PC-9 (cell line): ENCODE measurements around the gene TAL2. TPM values are rescaled to one million over a fixed set of nuclear protein-coding genes. Genes with fewer than 3 reads are reported as not detected.

Experiments used
- BruUV-seq: library from RNA; stranded (reverse); fragments of 400-500 nt; replicated peaks from 2 replicates; lab custom pipeline; 2021; lab: Mats Ljungman, UMichigan
- CTCF ChIA-PET: fragments of 300-600 bp; sonication (Branson Sonifier 250); formaldehyde crosslinking; loops from one replicate; lab custom pipeline; 2022; ENCODE audit warnings: antibody characterized with exemption; lab: Charles Lee
- POLR2A ChIA-PET: fragments of 300-600 bp; sonication (Branson Sonifier 250); formaldehyde crosslinking; loops from one replicate; lab custom pipeline; 2022; ENCODE audit warnings: antibody characterized with exemption; ENCODE audit not compliant: unreplicated experiment; lab: Charles Lee
- DNase-seq, 2 experiments: peaks; one replicate each; pipeline versions ENCODE4 v3.0.0 to v3.0.0-alpha.2; 2015 to 2022; ENCODE audit warnings: mixed read lengths in 1 of 2
- H2AFZ ChIP-seq: fragments of 200-600 bp; sonication (generic); 2 replicates; pipeline ENCODE4 v1.8.1; 2017; ENCODE audit warnings: antibody characterized with exemption
- H3F3A ChIP-seq: fragments of 200-600 bp; sonication (generic); 2 replicates; pipeline ENCODE4 v1.8.1; 2017; ENCODE audit warnings: antibody characterized with exemption, mild to moderate bottlenecking, low read depth; ENCODE audit not compliant: insufficient read depth
- H3K27ac ChIP-seq: fragments of 200-600 bp; sonication (generic); 2 replicates; pipeline ENCODE4 v1.6.1; 2016; ENCODE audit warnings: mixed run types
- H3K27me3 ChIP-seq: fragments of 200-600 bp; sonication (generic); 2 replicates; pipeline ENCODE4 v1.6.1; 2016; ENCODE audit warnings: low read depth, mixed run types; ENCODE audit not compliant: insufficient read depth
- H3K36me3 ChIP-seq: fragments of 200-600 bp; sonication (generic); 2 replicates; pipeline ENCODE4 v1.6.1; 2016; ENCODE audit warnings: low read depth, mixed run types
- H3K4me1 ChIP-seq: fragments of 200-600 bp; sonication (generic); replicated peaks from 2 replicates; pipeline ENCODE4 v1.6.1; 2016; ENCODE audit warnings: mixed run types; ENCODE audit not compliant: insufficient read depth
- H3K4me2 ChIP-seq: fragments of 200-600 bp; sonication (generic); 2 replicates; pipeline ENCODE4 v1.6.1; 2017; ENCODE audit warnings: mixed run types
- H3K4me3 ChIP-seq: fragments of 200-600 bp; sonication (generic); 2 replicates; pipeline ENCODE4 v1.6.1; 2016; ENCODE audit warnings: mixed run types
- H3K79me2 ChIP-seq: fragments of 200-600 bp; sonication (generic); 2 replicates; pipeline ENCODE4 v1.6.1; 2017; ENCODE audit warnings: low read depth, mixed run types
- H3K9me2 ChIP-seq: fragments of 200-600 bp; sonication (generic); 2 replicates; pipeline ENCODE4 v1.8.1; 2017; ENCODE audit warnings: mild to moderate bottlenecking; ENCODE audit not compliant: insufficient read depth
- H3K9me3 ChIP-seq: fragments of 200-600 bp; sonication (generic); 2 replicates; pipeline ENCODE4 v1.8.1; 2016; ENCODE audit warnings: low read depth; ENCODE audit not compliant: insufficient read depth
- H4K20me1 ChIP-seq: fragments of 200-600 bp; sonication (generic); 2 replicates; pipeline ENCODE4 v1.8.1; 2017; ENCODE audit not compliant: insufficient read depth
- EZH2 ChIP-seq: fragments of 200-600 bp; sonication (generic); IDR thresholded peaks from 2 replicates; pipeline ENCODE4 v1.8.0; 2017; ENCODE audit warnings: antibody characterized with exemption, low read depth
- intact Hi-C: fragments of 100-400 bp; cut with micrococcal nuclease; formaldehyde crosslinking; loops from one replicate; pipeline ENCODE4 v1.10.0; 2022; ENCODE audit not compliant: unreplicated experiment
- total RNA-seq: library from RNA; stranded (reverse); gene quantifications from 2 replicates; pipeline ENCODE4 v1.2.3, GENCODE V29; 2021
- TF ChIP-seq, protein P1 (sequence below): fragments of 200-600 bp; sonication (generic); conservative IDR thresholded peaks from 2 replicates; pipeline ENCODE4 v1.6.1; 2017; ENCODE audit warnings: mixed run types, antibody characterized with exemption, mild to moderate bottlenecking, moderate library complexity

The TAL2 gene
- total RNA-seq, 1 experiment from 2014 or later = not detected

DNA sequence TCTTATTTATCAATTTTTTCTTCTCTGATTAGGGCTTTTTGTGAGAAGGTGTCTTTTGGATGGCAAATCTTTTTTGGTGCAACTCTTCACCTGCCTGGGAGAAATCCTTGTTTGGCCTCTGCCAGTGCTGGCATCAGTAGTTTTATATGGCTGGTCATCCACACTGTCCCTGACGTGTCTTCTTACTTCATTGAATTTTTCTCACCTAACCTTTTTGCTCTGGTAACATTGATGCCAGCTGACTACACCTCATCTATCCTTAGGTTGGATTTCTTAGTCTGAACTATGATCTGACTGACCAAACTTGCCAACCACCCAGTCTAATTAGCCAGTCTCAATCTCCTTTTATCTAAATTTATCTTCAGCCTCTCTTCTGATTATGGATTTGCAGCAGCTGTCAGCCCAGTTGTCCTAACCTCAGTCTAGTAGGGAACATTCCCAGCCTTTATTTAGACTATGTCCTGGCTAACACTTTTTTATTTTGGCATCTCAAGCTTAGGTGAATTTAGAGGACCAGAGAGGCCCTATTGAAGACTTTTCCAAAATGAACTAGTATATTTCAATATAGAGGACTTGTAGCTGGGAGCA lies 21.5 kb downstream of the TAL2 start:
- POLR2A ChIA-PET = no interaction called here
- no TSS peak for BruUV-seq
- H3K79me2 ChIP-seq = no peaks in the 10 kb centered on the region
- H3K9me2 ChIP-seq = no peaks in the 10 kb centered on the region
- no peak overlapping the region for H3K27ac ChIP-seq
- H3K36me3 ChIP-seq = no peaks in the 10 kb centered on the region
- no peaks in the 10 kb centered on the region for H3K9me3 ChIP-seq
- TF ChIP-seq, protein P1, sequence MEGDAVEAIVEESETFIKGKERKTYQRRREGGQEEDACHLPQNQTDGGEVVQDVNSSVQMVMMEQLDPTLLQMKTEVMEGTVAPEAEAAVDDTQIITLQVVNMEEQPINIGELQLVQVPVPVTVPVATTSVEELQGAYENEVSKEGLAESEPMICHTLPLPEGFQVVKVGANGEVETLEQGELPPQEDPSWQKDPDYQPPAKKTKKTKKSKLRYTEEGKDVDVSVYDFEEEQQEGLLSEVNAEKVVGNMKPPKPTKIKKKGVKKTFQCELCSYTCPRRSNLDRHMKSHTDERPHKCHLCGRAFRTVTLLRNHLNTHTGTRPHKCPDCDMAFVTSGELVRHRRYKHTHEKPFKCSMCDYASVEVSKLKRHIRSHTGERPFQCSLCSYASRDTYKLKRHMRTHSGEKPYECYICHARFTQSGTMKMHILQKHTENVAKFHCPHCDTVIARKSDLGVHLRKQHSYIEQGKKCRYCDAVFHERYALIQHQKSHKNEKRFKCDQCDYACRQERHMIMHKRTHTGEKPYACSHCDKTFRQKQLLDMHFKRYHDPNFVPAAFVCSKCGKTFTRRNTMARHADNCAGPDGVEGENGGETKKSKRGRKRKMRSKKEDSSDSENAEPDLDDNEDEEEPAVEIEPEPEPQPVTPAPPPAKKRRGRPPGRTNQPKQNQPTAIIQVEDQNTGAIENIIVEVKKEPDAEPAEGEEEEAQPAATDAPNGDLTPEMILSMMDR = no peak
- no peak for TF ChIP-seq EZH2
- H3F3A ChIP-seq = no peaks in the 10 kb centered on the region
- H3K4me1 ChIP-seq = no peaks in the 10 kb centered on the region
- DNase-seq = no peak
- H3K4me3 ChIP-seq = no peak overlapping the region
- H3K4me2 ChIP-seq = no peak overlapping the region
- CTCF ChIA-PET = no interaction called here
- no peak overlapping the region for H2AFZ ChIP-seq
- no peaks in the 10 kb centered on the region for H3K27me3 ChIP-seq
- no peaks in the 10 kb centered on the region for H4K20me1 ChIP-seq
- intact Hi-C loops = no loop called here

DNA sequence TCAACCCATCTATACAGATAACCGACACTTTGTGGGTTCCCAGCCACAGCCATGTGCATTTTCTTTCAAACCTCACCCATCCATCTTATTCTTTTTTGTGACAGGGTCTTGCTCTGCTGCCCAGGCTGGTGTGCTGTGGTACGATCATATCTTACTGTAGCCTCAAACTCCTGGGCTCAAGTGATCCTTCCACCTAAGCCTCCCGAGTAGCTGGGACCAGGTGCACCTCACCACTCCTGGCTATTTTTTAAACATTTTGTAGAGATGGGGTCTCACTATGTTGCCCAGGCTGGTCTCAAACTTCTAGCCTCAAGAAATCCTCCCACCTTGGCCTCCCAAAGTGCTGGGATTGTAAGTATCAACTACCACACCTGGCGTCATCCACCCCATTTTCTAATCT lies 24.7 kb downstream of the TAL2 start:
- H3K27me3 ChIP-seq = no peaks in the 10 kb centered on the region
- H2AFZ ChIP-seq = no peak overlapping the region
- H3K4me2 ChIP-seq = no peak overlapping the region
- BruUV-seq = no TSS peak
- H3K79me2 ChIP-seq = no peaks in the 10 kb centered on the region
- H3K4me3 ChIP-seq = no peak overlapping the region
- no peak for DNase-seq
- intact Hi-C loops = no loop called here
- H3F3A ChIP-seq = no peaks in the 10 kb centered on the region
- POLR2A ChIA-PET = no interaction called here
- no peaks in the 10 kb centered on the region for H3K9me2 ChIP-seq
- no peaks in the 10 kb centered on the region for H3K9me3 ChIP-seq
- no peaks in the 10 kb centered on the region for H4K20me1 ChIP-seq
- H3K36me3 ChIP-seq = no peaks in the 10 kb centered on the region
- H3K4me1 ChIP-seq = no peaks in the 10 kb centered on the region
- H3K27ac ChIP-seq = no peak overlapping the region
- TF ChIP-seq, protein P1 = no peak
- no peak for TF ChIP-seq EZH2
- CTCF ChIA-PET = no interaction called here

DNA sequence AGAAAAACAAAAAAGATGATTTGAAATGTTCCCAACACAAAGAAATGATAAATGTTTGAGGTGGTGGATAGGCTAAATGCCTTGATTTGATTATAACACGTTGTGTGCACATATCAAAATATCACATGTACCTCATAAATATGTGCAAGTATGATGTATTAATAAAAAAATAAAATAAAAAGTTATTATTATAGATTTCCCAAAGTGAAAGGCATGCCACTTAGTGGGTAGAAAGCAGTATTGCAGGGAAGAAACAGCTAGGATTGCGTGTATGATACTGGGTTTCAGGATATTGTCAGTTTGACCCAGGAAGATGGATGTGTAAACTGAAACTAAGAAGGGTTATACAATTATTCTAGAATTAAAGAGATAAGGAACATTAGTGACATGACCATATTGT lies 28.5 kb downstream of the TAL2 start:
- TF ChIP-seq EZH2 = no peak
- TF ChIP-seq, protein P1 = peak; percentile 63
- Histone ChIP-seq H3K9me2 (no peaks in the 10 kb centered on the region), H2AFZ (no peak overlapping the region), H3K27me3 (no peaks in the 10 kb centered on the region), H3K27ac (no peak overlapping the region), H3F3A (no peaks in the 10 kb centered on the region), H3K4me3 (no peak overlapping the region), H3K36me3 (no peaks in the 10 kb centered on the region), H4K20me1 (no peaks in the 10 kb centered on the region), H3K4me1 (peaks cover 12% of the 10 kb centered on the region), H3K79me2 (peaks cover 8% of the 10 kb centered on the region), H3K9me3 (no peaks in the 10 kb centered on the region), H3K4me2 (no peak overlapping the region)
- CTCF ChIA-PET = no interaction called here
- no peak for DNase-seq
- intact Hi-C loops = loop anchor here (10.0 kb wide), 2 partner anchors 446 to 946 kb away; partner anchors contain the start of genes NIPSNAP3A and SLC44A1
- POLR2A ChIA-PET = interaction anchor here (0.7 to 0.8 kb wide), 2 partner anchors 243 to 1718 kb away, joined by 5 to 8 read pairs; partner anchors contain the start of gene FSD1L
- BruUV-seq = no TSS peak
